HepG2 (cell line): Measurements from ENCODE around the gene KLF16. TPM values are rescaled to one million over a fixed set of nuclear protein-coding genes. Genes with fewer than 3 reads are reported as not detected.

Source experiments
- ATAC-seq: fragments of 200-7000 bp; cut with Tn5 transposase; 3 replicates; pipeline ENCODE4 v1.9.1; 2020; ENCODE audit warnings: mild to moderate bottlenecking, moderate library complexity
- BruUV-seq: library from RNA; stranded (reverse); fragments of 400-500 nt; replicated peaks from 2 replicates; lab custom pipeline; 2021; lab: Mats Ljungman, UMichigan
- CTCF ChIA-PET: fragments of 300-600 bp; formaldehyde crosslinking; extraction: SDS; loops from one replicate; lab custom pipeline; 2021; ENCODE audit warnings: low total read pairs, inconsistent platforms, low intra/inter-chr PET ratio; lab: Yijun Ruan, JAX
- POLR2A ChIA-PET: fragments of 350-600 bp; sonication (Branson Sonifier 250); formaldehyde crosslinking; loops from one replicate; lab custom pipeline; 2020; ENCODE audit warnings: antibody characterized with exemption, inconsistent platforms; lab: Yijun Ruan, JAX
- DNase-seq: peaks from one replicate; pipeline ENCODE4 v3.0.0-alpha.2; 2015; ENCODE audit warnings: low spot score
- FAIRE-seq: peaks from 3 replicates; lab custom pipeline; 2011; peaks lifted over from hg19 to GRCh38; lab: Jason Lieb, UNC
- H2AFZ ChIP-seq: one replicate; pipeline ENCODE4 v1.6.1; 2011; ENCODE audit warnings: low read length, inconsistent platforms
- H3K27ac ChIP-seq: fragments of 300-600 bp; 3 replicates; pipeline ENCODE4 v1.8.0; 2011; ENCODE audit warnings: mixed run types, mild to moderate bottlenecking, mixed read lengths, low read length, inconsistent platforms; ENCODE audit not compliant: insufficient read depth; ENCODE audit errors: extremely low read length
- H3K27me3 ChIP-seq, 2 experiments: fragments of 200-600 bp in 1 of 2; 2 replicates in 1 of 2; 3 replicates in 1 of 2; pipeline versions ENCODE4 v1.6.0 to v1.8.0; 2011; ENCODE audit warnings: low read length in 2 of 2, mild to moderate bottlenecking in 2 of 2, moderate library complexity in 2 of 2, inconsistent platforms in 1 of 2; ENCODE audit not compliant: insufficient read depth in 2 of 2, control insufficient read depth in 1 of 2
- H3K36me3 ChIP-seq, 2 experiments: fragments of 200-600 bp in 1 of 2; replicated peaks in 1 of 2; 2 replicates in 1 of 2; 3 replicates in 1 of 2; pipeline versions ENCODE4 v1.5.1 to v1.8.0; 2011; ENCODE audit warnings: low read length in 2 of 2, inconsistent platforms in 1 of 2; ENCODE audit not compliant: insufficient read depth in 2 of 2, control insufficient read depth in 1 of 2
- H3K4me1 ChIP-seq: 2 replicates; pipeline ENCODE4 v1.5.1; 2012; ENCODE audit warnings: low read length, inconsistent platforms; ENCODE audit not compliant: insufficient read depth
- H3K4me2 ChIP-seq: 2 replicates; pipeline ENCODE4 v1.6.0; 2011; ENCODE audit warnings: low read depth, low read length, inconsistent platforms
- H3K4me3 ChIP-seq, 3 experiments: fragments of 200-600 bp in 1 of 3; sonication (generic), shearing (Covaris generic) in 1 of 3; replicated peaks in 1 of 3; 2 replicates each; pipeline ENCODE4 v1.5.1; 2011 to 2016; ENCODE audit warnings: low read length in 3 of 3, inconsistent platforms in 2 of 3, low read depth in 2 of 3, mild to moderate bottlenecking in 2 of 3, control low read depth in 1 of 3, mixed read lengths in 1 of 3; ENCODE audit not compliant: insufficient read depth in 1 of 3
- H3K79me2 ChIP-seq: one replicate; pipeline ENCODE4 v1.6.1; 2011; ENCODE audit warnings: low read length, inconsistent platforms; ENCODE audit not compliant: insufficient read depth
- H3K9ac ChIP-seq: 2 replicates; pipeline ENCODE4 v1.6.0; 2011; ENCODE audit warnings: mild to moderate bottlenecking, low read depth, low read length, inconsistent platforms; ENCODE audit not compliant: insufficient read depth
- H3K9me3 ChIP-seq: 2 replicates; pipeline ENCODE4 v1.5.1; 2012; ENCODE audit warnings: mild to moderate bottlenecking, low read length
- H4K20me1 ChIP-seq: 2 replicates; pipeline ENCODE4 v1.6.0; 2011; ENCODE audit warnings: inconsistent platforms, mild to moderate bottlenecking, low read length, moderate library complexity; ENCODE audit not compliant: insufficient read depth
- AGO2 ChIP-seq: fragments of 200-400 bp; formaldehyde crosslinking; optimal IDR thresholded peaks from 2 replicates; pipeline ENCODE3; 2017; ENCODE audit warnings: mild to moderate bottlenecking, low read depth, low read length, moderate library complexity
- ARHGAP35 ChIP-seq: sonication (generic); formaldehyde crosslinking; IDR thresholded peaks from 2 replicates; pipeline ENCODE4 v1.9.0; 2022; ENCODE audit warnings: mild to moderate bottlenecking, inconsistent platforms, moderate library complexity, missing genetic modification reagents, borderline replicate concordance
- CEBPG ChIP-seq: IDR thresholded peaks from 2 replicates; pipeline ENCODE4 v1.6.1; 2016
- DNMT1 ChIP-seq: sonication (generic); formaldehyde crosslinking; IDR thresholded peaks from 2 replicates; pipeline ENCODE4 v1.5.1; 2020; ENCODE audit warnings: mild to moderate bottlenecking, missing genetic modification reagents
- GMEB1 ChIP-seq: sonication (generic); formaldehyde crosslinking; IDR thresholded peaks from 2 replicates; pipeline ENCODE4 v1.5.1; 2020; ENCODE audit warnings: missing genetic modification reagents, mild to moderate bottlenecking, borderline replicate concordance
- SMAD9 ChIP-seq: sonication (generic); formaldehyde crosslinking; IDR thresholded peaks from 2 replicates; pipeline ENCODE4 v1.5.1; 2020; ENCODE audit warnings: mild to moderate bottlenecking, missing genetic modification reagents
- U2AF2 ChIP-seq: fragments of 200-400 bp; formaldehyde crosslinking; IDR thresholded peaks from 2 replicates; pipeline ENCODE4 v1.6.1; 2017; ENCODE audit warnings: low read depth, mild to moderate bottlenecking, low read length
- ZBTB38 ChIP-seq: sonication (generic); formaldehyde crosslinking; IDR thresholded peaks from 2 replicates; pipeline ENCODE4 v1.5.1; 2020; ENCODE audit warnings: mild to moderate bottlenecking, missing genetic modification reagents
- ZBTB42 ChIP-seq: sonication (generic); formaldehyde crosslinking; IDR thresholded peaks from 2 replicates; pipeline ENCODE4 v1.5.0; 2020; ENCODE audit warnings: mild to moderate bottlenecking, missing genetic modification reagents
- ZMYM4 ChIP-seq: sonication (generic); formaldehyde crosslinking; IDR thresholded peaks from 2 replicates; pipeline ENCODE4 v1.8.1; 2023; ENCODE audit warnings: mild to moderate bottlenecking, missing genetic modification reagents
- ZNF331 ChIP-seq: sonication (generic); formaldehyde crosslinking; IDR thresholded peaks from 2 replicates; pipeline ENCODE4 v1.4.0; 2020; ENCODE audit warnings: missing genetic modification reagents
- ZNF644 ChIP-seq: IDR thresholded peaks from 2 replicates; pipeline ENCODE4 v1.6.1; 2016; ENCODE audit warnings: low read depth
- ZNF768 ChIP-seq: sonication (generic); formaldehyde crosslinking; IDR thresholded peaks from 2 replicates; pipeline ENCODE4 v1.4.0; 2020; ENCODE audit warnings: missing genetic modification reagents
- WGBS: methylation state at CpG from one replicate; pipeline ENCODE4 v1.1.6; 2017; ENCODE audit warnings: low lambda C conversion rate; 5-methylcytosine and 5-hydroxymethylcytosine counted together
- in situ Hi-C: cut with HindIII; loops from 2 replicates; pipeline ENCODE4 v1.10.0; 2017; ENCODE audit warnings: low pct_unique_long_range_greater_than_20kb; ENCODE audit not compliant: extremely low pct_ligation_motif_present
- intact Hi-C: fragments of 100-400 bp; cut with micrococcal nuclease; formaldehyde crosslinking; loops from one replicate; pipeline ENCODE4 v1.10.0; 2022; ENCODE audit not compliant: unreplicated experiment
- polyA plus RNA-seq, 8 experiments: library from polyadenylated mRNA; depleted of rRNA in 3 of 8; stranded (reverse) in 7 of 8; unstranded in 1 of 8; fragments of >200 nt; fragmentation: Illumina TruSeq in 4 of 8; extraction: Trizol in 4 of 8; gene quantifications; 2 replicates each; pipeline versions ENCODE4 v1.2.1 to v1.2.3, GENCODE V29; 2011 to 2016; ENCODE audit warnings: low read depth in 4 of 8, missing spikeins in 1 of 8, mixed read lengths in 1 of 8; ENCODE audit not compliant: insufficient read depth in 1 of 8
- total RNA-seq, 5 experiments: library from RNA; depleted of rRNA; stranded (reverse); fragments of >200 nt; fragmentation: Illumina TruSeq; extraction: Trizol; gene quantifications; 2 replicates each; pipeline ENCODE4 v1.2.3, GENCODE V29; 2016; ENCODE audit warnings: low read depth in 1 of 5
- TF ChIP-seq, protein P1 (sequence below): sonication (generic); formaldehyde crosslinking; IDR thresholded peaks from 2 replicates; pipeline ENCODE4 v1.9.0; 2022; ENCODE audit warnings: low read depth, missing genetic modification reagents

The KLF16 gene
- total and polyA plus RNA-seq, 2 of the 13 experiments (the other 11 are each of a cell fraction or from before 2014, with no cell fraction given) = 3.5 to 6.7 TPM

DNA sequence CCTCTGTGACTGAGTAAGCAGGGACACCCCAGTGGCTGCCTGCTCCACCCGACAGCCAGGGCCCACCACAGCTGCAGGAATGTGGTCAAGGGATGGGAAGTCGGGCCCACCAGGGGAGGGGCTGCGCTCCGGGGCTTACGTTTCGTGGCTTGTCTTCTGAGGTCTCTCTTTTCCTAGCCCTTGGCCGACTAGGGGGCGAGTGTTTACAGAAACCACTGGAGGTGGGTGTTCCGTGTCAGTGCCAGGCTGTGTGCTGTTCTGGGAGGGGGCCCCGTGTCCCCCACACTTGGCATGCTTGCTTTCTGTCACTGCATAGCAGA, 46.3 kb upstream of the KLF16 start:
- CTCF ChIA-PET = no interaction called here

GRCh38 chr19:1908364-1908678, 44.9 kb upstream of the KLF16 start:
- Histone ChIP-seq H3K9ac (peak overlapping the region; percentile 70), H2AFZ (no peak overlapping the region), H3K4me2 (peak overlapping the region; percentile 81), H3K27ac (peak overlapping the region; percentile 58), H3K79me2 (peaks cover 52% of the 10 kb centered on the region), H3K4me3 (peak overlapping the region; percentile 57 to 82 (median 69)), H3K27me3 (no peaks in the 10 kb centered on the region), H3K9me3 (no peaks in the 10 kb centered on the region), H4K20me1 (peaks cover 6% of the 10 kb centered on the region; the same call in 1 of the 2 replicates), H3K36me3 (peaks cover 4 to 8% of the 10 kb centered on the region in 2 experiments; a peak in 3 of 5 replicates), H3K4me1 (peaks cover 57% of the 10 kb centered on the region)
- ATAC-seq (peak; percentile 5; the same call in 2 of the 3 replicates), FAIRE-seq (no peak), DNase-seq (no peak)
- in situ Hi-C loops (no loop called here), intact Hi-C loops (no loop called here)
- POLR2A ChIA-PET = interaction anchor here (1.2 to 3.5 kb wide), 2 partner anchors 11 to 32 kb away, joined by 3 to 14 read pairs; no protein-coding TSS in a partner anchor
- CTCF ChIA-PET = no interaction called here
- no TSS peak for BruUV-seq
- no CpG with 5 or more reads among the region's 13 CpGs for WGBS
- no peak for TF ChIP-seq U2AF2
- no peak for TF ChIP-seq ZNF644
- 0 out of 2 replicates have a peak, but pooled peaks have one; percentile 4 for TF ChIP-seq ZNF768 (CRISPR knock-in tag)
- TF ChIP-seq GMEB1 (CRISPR knock-in tag) = 0 out of 2 replicates have a peak, but pooled peaks have one; percentile 2
- TF ChIP-seq DNMT1 (CRISPR knock-in tag) = no peak
- TF ChIP-seq SMAD9 = no peak
- no peak for TF ChIP-seq ZNF331
- TF ChIP-seq ZBTB38 (CRISPR knock-in tag) = 0 out of 2 replicates have a peak, but pooled peaks have one; percentile 6
- 0 out of 2 replicates have a peak, but pooled peaks have one; percentile 11 for TF ChIP-seq ARHGAP35 (CRISPR knock-in tag)
- TF ChIP-seq ZMYM4 (CRISPR knock-in tag) = no peak
- no peak for TF ChIP-seq ZBTB42 (CRISPR knock-in tag)
- TF ChIP-seq, protein P1, sequence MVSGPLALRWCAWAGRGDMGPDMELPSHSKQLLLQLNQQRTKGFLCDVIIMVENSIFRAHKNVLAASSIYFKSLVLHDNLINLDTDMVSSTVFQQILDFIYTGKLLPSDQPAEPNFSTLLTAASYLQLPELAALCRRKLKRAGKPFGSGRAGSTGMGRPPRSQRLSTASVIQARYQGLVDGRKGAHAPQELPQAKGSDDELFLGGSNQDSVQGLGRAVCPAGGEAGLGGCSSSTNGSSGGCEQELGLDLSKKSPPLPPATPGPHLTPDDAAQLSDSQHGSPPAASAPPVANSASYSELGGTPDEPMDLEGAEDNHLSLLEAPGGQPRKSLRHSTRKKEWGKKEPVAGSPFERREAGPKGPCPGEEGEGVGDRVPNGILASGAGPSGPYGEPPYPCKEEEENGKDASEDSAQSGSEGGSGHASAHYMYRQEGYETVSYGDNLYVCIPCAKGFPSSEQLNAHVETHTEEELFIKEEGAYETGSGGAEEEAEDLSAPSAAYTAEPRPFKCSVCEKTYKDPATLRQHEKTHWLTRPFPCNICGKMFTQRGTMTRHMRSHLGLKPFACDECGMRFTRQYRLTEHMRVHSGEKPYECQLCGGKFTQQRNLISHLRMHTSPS = 0 out of 2 replicates have a peak, but pooled peaks have one; percentile 42

More for the DNA sequence above, 46.3 kb upstream of the KLF16 start:
- no TSS peak for BruUV-seq
- in situ Hi-C loops = no loop called here
- Histone ChIP-seq H3K36me3 (peaks cover 4 to 17% of the 10 kb centered on the region in 2 experiments; a peak in 3 of 5 replicates), H3K79me2 (peaks cover 56% of the 10 kb centered on the region), H3K4me1 (peaks cover 43% of the 10 kb centered on the region), H3K4me3 (no peak overlapping the region), H2AFZ (no peak overlapping the region), H3K27me3 (no peaks in the 10 kb centered on the region; a peak in 1 of 5 replicates), H3K27ac (no peak overlapping the region), H3K9me3 (no peaks in the 10 kb centered on the region), H3K9ac (no peak overlapping the region), H3K4me2 (no peak overlapping the region), H4K20me1 (peaks cover 6% of the 10 kb centered on the region; the same call in 1 of the 2 replicates)
- DNase-seq = no peak
- POLR2A ChIA-PET = no interaction called here
- no CpG with 5 or more reads among the region's 10 CpGs for WGBS
- intact Hi-C loops = no loop called here
- ATAC-seq = no peak
- no peak for FAIRE-seq
- TF ChIP-seq CEBPG (no peak), AGO2 (peak; percentile 42)
